Ishikawa (cell line): ENCODE data around the gene KRT38.

ENCODE experiments used
- CEBPB ChIP-seq: IDR thresholded peaks from 2 replicates; pipeline ENCODE4 v1.6.1; 2012
- CREB1 ChIP-seq: IDR thresholded peaks from 2 replicates; pipeline ENCODE4 v1.6.1; 2012; ENCODE audit warnings: low read depth
- EGR1 ChIP-seq: IDR thresholded peaks from 2 replicates; pipeline ENCODE4 v1.6.1; 2012
- EP300 ChIP-seq: IDR thresholded peaks from 2 replicates; pipeline ENCODE4 v1.6.1; 2012; ENCODE audit warnings: borderline replicate concordance
- FOXM1 ChIP-seq: IDR thresholded peaks from 2 replicates; pipeline ENCODE4 v1.6.1; 2012; ENCODE audit warnings: low read depth, borderline replicate concordance
- NFIC ChIP-seq: IDR thresholded peaks from 2 replicates; pipeline ENCODE4 v1.6.1; 2012
- RAD21 ChIP-seq: IDR thresholded peaks from 2 replicates; pipeline ENCODE4 v1.6.1; 2012; ENCODE audit warnings: low read depth
- TAF1 ChIP-seq: IDR thresholded peaks from 2 replicates; pipeline ENCODE4 v1.6.1; 2012; ENCODE audit warnings: low read depth, mild to moderate bottlenecking
- TCF12 ChIP-seq: IDR thresholded peaks from 2 replicates; pipeline ENCODE4 v1.6.1; 2012; ENCODE audit warnings: low read depth
- TEAD4 ChIP-seq: IDR thresholded peaks from 2 replicates; pipeline ENCODE4 v1.6.1; 2012
- YY1 ChIP-seq: IDR thresholded peaks from 2 replicates; pipeline ENCODE4 v1.6.1; 2012; ENCODE audit warnings: low read depth
- ZBTB7A ChIP-seq: IDR thresholded peaks from 2 replicates; pipeline ENCODE4 v1.6.1; 2012; ENCODE audit warnings: low read depth
- TF ChIP-seq, protein P1 (sequence below): IDR thresholded peaks from 2 replicates; pipeline ENCODE4 v1.6.1; 2012
- TF ChIP-seq, protein P2 (sequence below): IDR thresholded peaks from 2 replicates; pipeline ENCODE4 v1.6.1; 2012
- TF ChIP-seq, protein P3 (sequence below): IDR thresholded peaks from 2 replicates; pipeline ENCODE4 v1.6.1; 2012; ENCODE audit warnings: low read depth, mild to moderate bottlenecking

Gene KRT38

DNA sequence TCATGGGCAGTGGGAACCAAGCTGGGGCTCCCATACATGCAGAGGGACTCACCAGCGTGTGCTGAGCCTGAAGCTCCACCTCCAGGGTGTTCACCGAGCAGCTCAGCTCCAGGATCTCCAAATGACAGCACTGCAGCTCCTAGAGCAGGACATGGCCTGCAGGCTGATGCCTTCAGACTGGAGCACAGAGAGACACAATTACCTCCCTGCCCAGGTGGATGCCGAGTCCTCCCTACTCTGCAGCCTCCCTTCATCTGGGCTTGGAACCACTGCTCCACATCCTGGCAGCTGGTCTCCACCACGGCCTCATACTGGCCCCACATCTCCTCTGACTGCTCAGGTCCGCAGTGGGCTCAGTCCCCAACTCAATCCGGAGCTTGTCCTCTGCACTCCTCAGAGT, 8.2 kb upstream of the KRT38 start:
- TF ChIP-seq CEBPB: no peak
- TF ChIP-seq EP300: no peak
- TF ChIP-seq, protein P1, sequence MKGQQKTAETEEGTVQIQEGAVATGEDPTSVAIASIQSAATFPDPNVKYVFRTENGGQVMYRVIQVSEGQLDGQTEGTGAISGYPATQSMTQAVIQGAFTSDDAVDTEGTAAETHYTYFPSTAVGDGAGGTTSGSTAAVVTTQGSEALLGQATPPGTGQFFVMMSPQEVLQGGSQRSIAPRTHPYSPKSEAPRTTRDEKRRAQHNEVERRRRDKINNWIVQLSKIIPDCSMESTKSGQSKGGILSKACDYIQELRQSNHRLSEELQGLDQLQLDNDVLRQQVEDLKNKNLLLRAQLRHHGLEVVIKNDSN: no peak
- TF ChIP-seq, protein P2, sequence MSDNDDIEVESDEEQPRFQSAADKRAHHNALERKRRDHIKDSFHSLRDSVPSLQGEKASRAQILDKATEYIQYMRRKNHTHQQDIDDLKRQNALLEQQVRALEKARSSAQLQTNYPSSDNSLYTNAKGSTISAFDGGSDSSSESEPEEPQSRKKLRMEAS: no peak
- no peak for TF ChIP-seq FOXM1
- TF ChIP-seq NFIC: no peak
- no peak for TF ChIP-seq CREB1
- TF ChIP-seq EGR1: no peak

DNA sequence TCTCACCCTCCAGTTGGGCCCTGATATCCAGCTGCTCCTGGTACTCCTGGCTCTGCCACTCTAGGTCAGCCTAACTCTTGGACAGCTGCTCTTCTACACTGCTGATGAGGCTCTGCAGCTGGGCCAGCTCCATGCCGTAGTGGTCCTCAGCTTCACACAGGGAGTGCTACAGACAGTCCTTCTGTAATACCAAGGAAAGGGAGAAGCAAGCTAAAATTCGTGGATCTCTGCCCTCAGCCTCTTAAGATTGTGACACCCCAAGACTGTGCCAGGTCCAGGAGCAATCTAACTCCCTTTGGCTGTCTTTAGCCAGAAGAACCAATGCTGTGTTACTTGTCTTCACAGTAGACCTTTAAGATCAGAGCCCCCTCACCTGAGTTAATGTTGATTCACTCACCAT, 7.7 kb upstream of the KRT38 start:
- TF ChIP-seq NFIC: no peak
- TF ChIP-seq, protein P2: no peak
- TF ChIP-seq CEBPB: no peak
- no peak for TF ChIP-seq TCF12
- TF ChIP-seq RAD21: no peak
- TF ChIP-seq TEAD4: no peak
- no peak for TF ChIP-seq CREB1
- TF ChIP-seq EP300: no peak
- TF ChIP-seq FOXM1: no peak
- no peak for TF ChIP-seq TAF1

DNA sequence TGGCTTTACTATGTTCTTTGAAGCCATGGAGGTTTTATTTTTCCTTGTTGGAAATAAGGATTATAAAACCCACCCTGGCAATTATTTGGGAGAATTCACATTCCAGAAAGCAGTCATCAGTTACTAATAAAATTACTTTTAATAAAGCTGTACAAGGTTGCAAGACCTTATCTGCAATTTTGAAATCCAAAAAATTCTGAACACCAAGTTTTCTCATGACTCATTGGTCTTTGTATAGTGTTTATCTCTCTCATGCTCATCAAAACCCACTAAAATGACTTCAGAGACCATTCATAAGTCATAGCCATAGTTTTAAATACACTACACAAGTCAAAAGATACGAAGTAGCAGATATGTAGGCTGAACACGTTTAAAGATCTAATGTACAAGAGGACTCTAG, 6.0 kb upstream of the KRT38 start:
- TF ChIP-seq, protein P3, sequence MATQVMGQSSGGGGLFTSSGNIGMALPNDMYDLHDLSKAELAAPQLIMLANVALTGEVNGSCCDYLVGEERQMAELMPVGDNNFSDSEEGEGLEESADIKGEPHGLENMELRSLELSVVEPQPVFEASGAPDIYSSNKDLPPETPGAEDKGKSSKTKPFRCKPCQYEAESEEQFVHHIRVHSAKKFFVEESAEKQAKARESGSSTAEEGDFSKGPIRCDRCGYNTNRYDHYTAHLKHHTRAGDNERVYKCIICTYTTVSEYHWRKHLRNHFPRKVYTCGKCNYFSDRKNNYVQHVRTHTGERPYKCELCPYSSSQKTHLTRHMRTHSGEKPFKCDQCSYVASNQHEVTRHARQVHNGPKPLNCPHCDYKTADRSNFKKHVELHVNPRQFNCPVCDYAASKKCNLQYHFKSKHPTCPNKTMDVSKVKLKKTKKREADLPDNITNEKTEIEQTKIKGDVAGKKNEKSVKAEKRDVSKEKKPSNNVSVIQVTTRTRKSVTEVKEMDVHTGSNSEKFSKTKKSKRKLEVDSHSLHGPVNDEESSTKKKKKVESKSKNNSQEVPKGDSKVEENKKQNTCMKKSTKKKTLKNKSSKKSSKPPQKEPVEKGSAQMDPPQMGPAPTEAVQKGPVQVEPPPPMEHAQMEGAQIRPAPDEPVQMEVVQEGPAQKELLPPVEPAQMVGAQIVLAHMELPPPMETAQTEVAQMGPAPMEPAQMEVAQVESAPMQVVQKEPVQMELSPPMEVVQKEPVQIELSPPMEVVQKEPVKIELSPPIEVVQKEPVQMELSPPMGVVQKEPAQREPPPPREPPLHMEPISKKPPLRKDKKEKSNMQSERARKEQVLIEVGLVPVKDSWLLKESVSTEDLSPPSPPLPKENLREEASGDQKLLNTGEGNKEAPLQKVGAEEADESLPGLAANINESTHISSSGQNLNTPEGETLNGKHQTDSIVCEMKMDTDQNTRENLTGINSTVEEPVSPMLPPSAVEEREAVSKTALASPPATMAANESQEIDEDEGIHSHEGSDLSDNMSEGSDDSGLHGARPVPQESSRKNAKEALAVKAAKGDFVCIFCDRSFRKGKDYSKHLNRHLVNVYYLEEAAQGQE: no peak
- TF ChIP-seq TAF1 (no peak), EGR1 (no peak), FOXM1 (no peak), ZBTB7A (no peak), CEBPB (no peak), CREB1 (no peak)
- TF ChIP-seq, protein P1: no peak

DNA sequence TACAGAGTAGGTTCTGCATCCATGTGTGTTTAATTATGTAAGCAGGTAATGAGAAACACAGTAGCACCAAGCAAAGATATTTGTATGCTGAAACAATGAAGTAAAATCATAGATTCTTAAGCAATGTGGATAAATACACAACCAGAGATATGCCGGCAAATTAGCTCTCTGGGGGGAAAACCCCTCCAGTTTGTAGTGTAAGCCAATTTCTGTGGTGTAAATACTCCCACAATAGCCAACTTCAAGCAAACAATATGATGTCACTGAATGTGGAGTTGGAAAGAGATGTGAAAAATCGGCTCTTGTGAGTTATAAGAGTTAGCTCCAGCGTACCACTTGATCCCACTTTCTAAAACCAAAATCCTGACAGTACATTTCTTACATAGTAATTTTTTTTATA, 3.9 kb upstream of the KRT38 start:
- TF ChIP-seq FOXM1 (no peak), ZBTB7A (no peak), YY1 (no peak), TCF12 (no peak), EP300 (no peak), CREB1 (no peak)
- TF ChIP-seq, protein P1: no peak

DNA sequence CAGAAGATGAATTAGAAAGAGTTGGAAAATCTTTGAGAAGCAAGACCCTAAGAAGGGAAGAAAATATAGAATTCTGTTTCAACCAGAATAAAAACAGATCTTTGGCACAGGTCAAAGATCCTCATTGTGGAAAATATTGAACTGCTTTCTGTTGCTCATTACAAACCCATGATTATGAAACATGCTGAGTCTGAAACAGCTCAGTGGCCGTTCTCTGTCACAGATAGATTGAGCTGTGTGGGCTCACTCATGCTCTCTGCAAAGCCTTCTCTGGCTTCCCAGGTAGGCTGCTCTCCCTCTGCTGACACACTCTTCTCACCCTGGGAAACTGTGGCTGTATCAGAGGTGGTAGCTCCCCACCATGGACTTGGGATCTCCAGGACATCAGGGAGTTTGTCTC, 3.4 kb upstream of the KRT38 start:
- TF ChIP-seq TAF1 (no peak), YY1 (no peak), TCF12 (no peak), TEAD4 (no peak)
- TF ChIP-seq, protein P1: no peak
- TF ChIP-seq, protein P3: no peak

DNA sequence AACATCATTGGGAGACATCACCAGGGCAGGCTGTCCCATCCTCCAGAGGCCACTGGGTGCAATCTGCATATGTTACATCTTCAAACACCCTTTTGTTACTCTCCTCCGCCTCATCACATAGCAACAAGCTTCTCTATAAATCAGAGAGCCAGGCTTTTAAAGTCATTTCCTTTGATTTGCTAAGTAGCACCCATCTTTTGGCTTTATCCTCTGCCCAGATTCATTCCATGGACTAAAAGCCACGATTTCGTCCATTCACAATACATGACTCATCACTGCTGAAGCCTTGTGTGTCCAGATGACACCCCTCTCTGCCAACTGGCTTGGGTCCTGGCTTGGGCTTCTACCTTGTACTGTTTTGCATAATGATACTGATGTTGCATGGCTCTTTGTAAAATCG, 2.0 kb upstream of the KRT38 start:
- TF ChIP-seq RAD21: no peak
- TF ChIP-seq FOXM1: no peak
- no peak for TF ChIP-seq EGR1
- TF ChIP-seq, protein P2: no peak
- no peak for TF ChIP-seq EP300
- TF ChIP-seq, protein P3: no peak
- no peak for TF ChIP-seq ZBTB7A
- no peak for TF ChIP-seq TEAD4
- TF ChIP-seq YY1: no peak
- no peak for TF ChIP-seq NFIC
- TF ChIP-seq TCF12: no peak
- TF ChIP-seq CEBPB: no peak
- TF ChIP-seq TAF1: no peak
- TF ChIP-seq, protein P1: no peak
